GM12864 (cell line): ENCODE data around the gene WASF3.
"Not testable (repeated sequence)": the region's sequence is repeated elsewhere in the genome, so short reads cannot be mapped to it uniquely, and the experiment has no call there.

ENCODE experiments used
- DNase-seq: peaks from one replicate; pipeline ENCODE4 v3.0.0-alpha.2; 2011; ENCODE audit warnings: low read depth
- H3K4me3 ChIP-seq: 2 replicates; pipeline ENCODE4 v1.5.1; 2011; ENCODE audit warnings: mild to moderate bottlenecking, low read depth, low read length, control low read depth
- CTCF ChIP-seq: IDR thresholded peaks from 2 replicates; pipeline ENCODE4 v1.5.1; 2011; ENCODE audit warnings: low read depth, mild to moderate bottlenecking, moderate library complexity, low read length, control low read depth, inconsistent platforms; ENCODE audit errors: missing control alignments

WASF3 gene

GRCh38 chr13:26718146-26718545 is 160.7 kb downstream of the WASF3 start:
- no peak overlapping the region for H3K4me3 ChIP-seq
- TF ChIP-seq CTCF: no peak
- DNase-seq: no peak

- H3K4me3 ChIP-seq: no peak overlapping the region
- DNase-seq: no peak
- TF ChIP-seq CTCF: no peak
Measured at GRCh38 chr13:26718872-26719271, 161.4 kb downstream of the WASF3 start.

GRCh38 chr13:26719356-26719945 is 162.0 kb downstream of the WASF3 start:
- DNase-seq: no peak
- H3K4me3 ChIP-seq: no peak overlapping the region
- no peak for TF ChIP-seq CTCF

- peak; percentile 13 for DNase-seq
- no peak for TF ChIP-seq CTCF
- H3K4me3 ChIP-seq: no peak overlapping the region; the same call in 1 of the 2 replicates
Measured at GRCh38 chr13:26721251-26722121, 164.0 kb downstream of the WASF3 start.

GRCh38 chr13:26722321-26722720 is 164.8 kb downstream of the WASF3 start:
- DNase-seq: no peak
- no peak overlapping the region for H3K4me3 ChIP-seq
- TF ChIP-seq CTCF: no peak

- not testable (repeated sequence) for DNase-seq, H3K4me3 ChIP-seq
Measured at GRCh38 chr13:26723620-26724019, 166.1 kb downstream of the WASF3 start.

- no peak for TF ChIP-seq CTCF
- no peak overlapping the region for H3K4me3 ChIP-seq
- no peak for DNase-seq
Measured at GRCh38 chr13:26726684-26727083, 169.2 kb downstream of the WASF3 start.
